ENCODE measurements around the gene MYO6. TPM values are rescaled to one million over a fixed set of nuclear protein-coding genes. Genes with fewer than 3 reads are reported as not detected.

Gene MYO6
- total RNA-seq, 2 donors from 2014 or later, result 3.6 to 5.9 TPM

GRCh38 chr6:75775219-75775618 lies 26.2 kb downstream of the MYO6 start:
- no peak overlapping the region for H3K4me3 ChIP-seq
- TF ChIP-seq, protein P1, sequence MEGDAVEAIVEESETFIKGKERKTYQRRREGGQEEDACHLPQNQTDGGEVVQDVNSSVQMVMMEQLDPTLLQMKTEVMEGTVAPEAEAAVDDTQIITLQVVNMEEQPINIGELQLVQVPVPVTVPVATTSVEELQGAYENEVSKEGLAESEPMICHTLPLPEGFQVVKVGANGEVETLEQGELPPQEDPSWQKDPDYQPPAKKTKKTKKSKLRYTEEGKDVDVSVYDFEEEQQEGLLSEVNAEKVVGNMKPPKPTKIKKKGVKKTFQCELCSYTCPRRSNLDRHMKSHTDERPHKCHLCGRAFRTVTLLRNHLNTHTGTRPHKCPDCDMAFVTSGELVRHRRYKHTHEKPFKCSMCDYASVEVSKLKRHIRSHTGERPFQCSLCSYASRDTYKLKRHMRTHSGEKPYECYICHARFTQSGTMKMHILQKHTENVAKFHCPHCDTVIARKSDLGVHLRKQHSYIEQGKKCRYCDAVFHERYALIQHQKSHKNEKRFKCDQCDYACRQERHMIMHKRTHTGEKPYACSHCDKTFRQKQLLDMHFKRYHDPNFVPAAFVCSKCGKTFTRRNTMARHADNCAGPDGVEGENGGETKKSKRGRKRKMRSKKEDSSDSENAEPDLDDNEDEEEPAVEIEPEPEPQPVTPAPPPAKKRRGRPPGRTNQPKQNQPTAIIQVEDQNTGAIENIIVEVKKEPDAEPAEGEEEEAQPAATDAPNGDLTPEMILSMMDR (IDR thresholded peaks at IDR 0.05), result no peak
- no peaks in the 10 kb centered on the region for H3K27me3 ChIP-seq
- DNase-seq (ENCODE audit: low spot score), result no peak
- no peaks in the 10 kb centered on the region for H3K9me3 ChIP-seq
- H3K4me1 ChIP-seq, result peaks cover 0 to 6% of the 10 kb centered on the region in 2 donors
- no peak overlapping the region for H3K27ac ChIP-seq
- no peaks in the 10 kb centered on the region for H3K36me3 ChIP-seq

- TF ChIP-seq, protein P1 (IDR thresholded peaks at IDR 0.05), result no peak
- H3K9me3 ChIP-seq, result no peaks in the 10 kb centered on the region
Observed at GRCh38 chr6:75776461-75776860, 27.4 kb downstream of the MYO6 start.

GRCh38 chr6:75778757-75779156 lies 29.7 kb downstream of the MYO6 start:
- no peaks in the 10 kb centered on the region for H3K9me3 ChIP-seq
- H3K27ac ChIP-seq, result no peak overlapping the region
- H3K27me3 ChIP-seq, result no peaks in the 10 kb centered on the region
- TF ChIP-seq, protein P1 (IDR thresholded peaks at IDR 0.05), result no peak
- no peak for DNase-seq (ENCODE audit: low spot score)
- H3K4me1 ChIP-seq, result peaks cover 0 to 6% of the 10 kb centered on the region in 2 donors
- no peaks in the 10 kb centered on the region for H3K36me3 ChIP-seq
- H3K4me3 ChIP-seq, result no peak overlapping the region

More at GRCh38 chr6:75776461-75776860, 27.4 kb downstream of the MYO6 start:
- no peak overlapping the region for H3K27ac ChIP-seq
- no peaks in the 10 kb centered on the region for H3K27me3 ChIP-seq
- no peak for DNase-seq (ENCODE audit: low spot score)
- no peaks in the 10 kb centered on the region for H3K36me3 ChIP-seq
- H3K4me1 ChIP-seq, result peaks cover 0 to 6% of the 10 kb centered on the region in 2 donors
- no peak overlapping the region for H3K4me3 ChIP-seq

- Histone ChIP-seq H3K4me1 (no peaks in the 10 kb centered on the region), H3K27me3 (no peaks in the 10 kb centered on the region), H3K27ac (no peak overlapping the region), H3K36me3 (no peaks in the 10 kb centered on the region), H3K9me3 (no peaks in the 10 kb centered on the region), H3K4me3 (no peak overlapping the region)
- TF ChIP-seq, protein P1 (IDR thresholded peaks at IDR 0.05), result no peak
- DNase-seq (ENCODE audit: low spot score), result no peak
Observed at GRCh38 chr6:75786152-75786551, 37.1 kb downstream of the MYO6 start.

- TF ChIP-seq, protein P1 (IDR thresholded peaks at IDR 0.05), result no peak
- DNase-seq (ENCODE audit: low spot score), result no peak
Observed at GRCh38 chr6:75788894-75789293, 39.9 kb downstream of the MYO6 start.

GRCh38 chr6:75791881-75792280 lies 42.8 kb downstream of the MYO6 start:
- Histone ChIP-seq H3K9me3 (no peaks in the 10 kb centered on the region), H3K4me1 (no peaks in the 10 kb centered on the region), H3K27me3 (no peaks in the 10 kb centered on the region), H3K4me3 (no peak overlapping the region), H3K36me3 (no peaks in the 10 kb centered on the region), H3K27ac (no peak overlapping the region)
- DNase-seq (ENCODE audit: low spot score), result no peak
- TF ChIP-seq, protein P1 (IDR thresholded peaks at IDR 0.05), result no peak

More at GRCh38 chr6:75788894-75789293, 39.9 kb downstream of the MYO6 start:
- no peaks in the 10 kb centered on the region for H3K36me3 ChIP-seq
- no peak overlapping the region for H3K4me3 ChIP-seq
- H3K4me1 ChIP-seq, result no peaks in the 10 kb centered on the region
- no peak overlapping the region for H3K27ac ChIP-seq
- no peaks in the 10 kb centered on the region for H3K9me3 ChIP-seq
- no peaks in the 10 kb centered on the region for H3K27me3 ChIP-seq

All from right atrium auricular region (tissue), 2 donors.